ENCODE data around the gene TMEM229B. TPM values are rescaled to one million over a fixed set of nuclear protein-coding genes. Genes with fewer than 3 reads are reported as not detected.

TMEM229B gene
- total RNA-seq, 1 experiment from 2014 or later = 0.71 TPM

DNA sequence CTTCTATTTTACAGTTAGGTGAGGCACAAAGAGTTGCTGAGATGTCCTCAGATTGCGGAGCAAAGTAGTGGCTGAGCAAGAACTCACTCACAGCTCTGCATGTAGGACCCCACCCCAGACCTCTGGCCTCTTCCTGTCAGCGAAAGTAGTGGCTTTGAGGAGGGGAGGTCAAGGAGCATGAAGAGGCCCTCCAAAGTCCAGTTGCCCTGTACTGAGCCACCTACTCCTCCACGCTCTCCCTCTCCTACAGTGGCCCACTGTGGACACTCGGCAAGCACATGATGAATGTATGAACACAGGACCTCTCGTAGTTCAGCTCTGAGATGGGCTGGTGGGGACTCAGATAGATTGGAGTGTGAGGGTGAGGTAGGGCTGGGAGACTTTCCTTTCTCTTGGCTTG, 39.2 kb upstream of the TMEM229B start:
- no peak for DNase-seq (ENCODE audit: low read depth, low spot score)
- Histone ChIP-seq H3K79me2 (ENCODE audit: insufficient read depth, low read length) (no peaks in the 10 kb centered on the region), H3K4me2 (ENCODE audit: low read length) (no peak overlapping the region), H3K9me3 (ENCODE audit: control insufficient read depth in 1 of 2, insufficient read depth in 1 of 2, low read depth in 1 of 2, low read length in 2 of 2) (no peaks in the 10 kb centered on the region), H3K9ac (ENCODE audit: low read length) (no peak overlapping the region), H3K4me1 (ENCODE audit: control insufficient read depth in 1 of 2, insufficient read depth in 2 of 2, low read length in 2 of 2) (peaks cover 4 to 18% of the 10 kb centered on the region in 2 experiments; a peak in 3 of 4 replicates), H2AFZ (ENCODE audit: low read depth, low read length, poor library complexity, severe bottlenecking) (no peak overlapping the region), H3K4me3 (replicated peaks in 1 of 2; ENCODE audit: low read depth in 1 of 2, low read length in 2 of 2) (no peak overlapping the region), H3K27ac (ENCODE audit: low read depth, low read length) (no peak overlapping the region), H3K36me3 (ENCODE audit: control insufficient read depth in 1 of 2, insufficient read depth in 2 of 2, low read length in 2 of 2) (no peaks in the 10 kb centered on the region), H4K20me1 (ENCODE audit: insufficient read depth) (no peaks in the 10 kb centered on the region), H3K9me2 (ENCODE audit: insufficient read depth) (no peaks in the 10 kb centered on the region), H3K27me3 (ENCODE audit: insufficient read depth, low read length) (peaks cover 15% of the 10 kb centered on the region; the same call in 1 of the 2 replicates)
- RAD21 ChIA-PET (ENCODE audit: low non-redundant PET in 1 of 2, low total read pairs in 2 of 2, uncharacterized antibody in 2 of 2, unreplicated experiment in 2 of 2) = interaction anchor here in 1 of 2 experiments (1.3 kb wide), 1 partner anchor 43 kb away, joined by 14 read pairs; no protein-coding TSS in a partner anchor
- ATAC-seq = no peak
- intact Hi-C loops (cut with micrococcal nuclease) = loop anchor here (2.0 kb wide), 2 partner anchors 139 to 177 kb away; no protein-coding TSS in a partner anchor
- CTCF ChIA-PET = interaction anchor here (1.0 to 2.6 kb wide), 4 partner anchors 44 to 176 kb away, joined by 4 to 46 read pairs (median 6); partner anchors contain the start of gene RDH12
- BruUV-seq (replicated peaks) = no TSS peak
- POLR2A ChIA-PET = no interaction called here
- no peak for TF ChIP-seq CEBPB (IDR thresholded peaks at IDR 0.05; ENCODE audit: low read depth)

- Histone ChIP-seq H3K9me2 (ENCODE audit: insufficient read depth) (no peaks in the 10 kb centered on the region), H3K79me2 (ENCODE audit: insufficient read depth, low read length) (no peaks in the 10 kb centered on the region), H2AFZ (ENCODE audit: low read depth, low read length, poor library complexity, severe bottlenecking) (peak overlapping the region; percentile 44), H3K4me2 (ENCODE audit: low read length) (0 out of 2 replicates have a peak overlapping the region, but pooled peaks have one; percentile 17), H3K9ac (ENCODE audit: low read length) (no peak overlapping the region), H3K36me3 (ENCODE audit: control insufficient read depth in 1 of 2, insufficient read depth in 2 of 2, low read length in 2 of 2) (no peaks in the 10 kb centered on the region), H3K9me3 (ENCODE audit: control insufficient read depth in 1 of 2, insufficient read depth in 1 of 2, low read depth in 1 of 2, low read length in 2 of 2) (no peaks in the 10 kb centered on the region), H3K27ac (ENCODE audit: low read depth, low read length) (no peak overlapping the region), H3K4me1 (ENCODE audit: control insufficient read depth in 1 of 2, insufficient read depth in 2 of 2, low read length in 2 of 2) (peaks cover 0 to 11% of the 10 kb centered on the region in 2 experiments; a peak in 2 of 4 replicates), H3K27me3 (ENCODE audit: insufficient read depth, low read length) (peaks cover 22% of the 10 kb centered on the region; the same call in 1 of the 2 replicates), H4K20me1 (ENCODE audit: insufficient read depth) (no peaks in the 10 kb centered on the region), H3K4me3 (replicated peaks in 1 of 2; ENCODE audit: low read depth in 1 of 2, low read length in 2 of 2) (no peak overlapping the region)
- intact Hi-C loops (cut with micrococcal nuclease) = loop anchor here (1.0 to 2.0 kb wide), 3 partner anchors 44 to 178 kb away; no protein-coding TSS in a partner anchor
- CTCF ChIA-PET = interaction anchor here (0.5 to 2.6 kb wide), 43 partner anchors 9 to 405 kb away, joined by 3 to 52 read pairs (median 4); partner anchors contain the start of genes ARG2, ATP6V1D, PIGH and RDH12
- no TSS peak for BruUV-seq (replicated peaks)
- RAD21 ChIA-PET (ENCODE audit: low non-redundant PET in 1 of 2, low total read pairs in 2 of 2, uncharacterized antibody in 2 of 2, unreplicated experiment in 2 of 2) = interaction anchor here (0.6 to 1.4 kb wide), 8 partner anchors 44 to 276 kb away, joined by 3 to 15 read pairs (median 4); no protein-coding TSS in a partner anchor
- TF ChIP-seq, protein P1, sequence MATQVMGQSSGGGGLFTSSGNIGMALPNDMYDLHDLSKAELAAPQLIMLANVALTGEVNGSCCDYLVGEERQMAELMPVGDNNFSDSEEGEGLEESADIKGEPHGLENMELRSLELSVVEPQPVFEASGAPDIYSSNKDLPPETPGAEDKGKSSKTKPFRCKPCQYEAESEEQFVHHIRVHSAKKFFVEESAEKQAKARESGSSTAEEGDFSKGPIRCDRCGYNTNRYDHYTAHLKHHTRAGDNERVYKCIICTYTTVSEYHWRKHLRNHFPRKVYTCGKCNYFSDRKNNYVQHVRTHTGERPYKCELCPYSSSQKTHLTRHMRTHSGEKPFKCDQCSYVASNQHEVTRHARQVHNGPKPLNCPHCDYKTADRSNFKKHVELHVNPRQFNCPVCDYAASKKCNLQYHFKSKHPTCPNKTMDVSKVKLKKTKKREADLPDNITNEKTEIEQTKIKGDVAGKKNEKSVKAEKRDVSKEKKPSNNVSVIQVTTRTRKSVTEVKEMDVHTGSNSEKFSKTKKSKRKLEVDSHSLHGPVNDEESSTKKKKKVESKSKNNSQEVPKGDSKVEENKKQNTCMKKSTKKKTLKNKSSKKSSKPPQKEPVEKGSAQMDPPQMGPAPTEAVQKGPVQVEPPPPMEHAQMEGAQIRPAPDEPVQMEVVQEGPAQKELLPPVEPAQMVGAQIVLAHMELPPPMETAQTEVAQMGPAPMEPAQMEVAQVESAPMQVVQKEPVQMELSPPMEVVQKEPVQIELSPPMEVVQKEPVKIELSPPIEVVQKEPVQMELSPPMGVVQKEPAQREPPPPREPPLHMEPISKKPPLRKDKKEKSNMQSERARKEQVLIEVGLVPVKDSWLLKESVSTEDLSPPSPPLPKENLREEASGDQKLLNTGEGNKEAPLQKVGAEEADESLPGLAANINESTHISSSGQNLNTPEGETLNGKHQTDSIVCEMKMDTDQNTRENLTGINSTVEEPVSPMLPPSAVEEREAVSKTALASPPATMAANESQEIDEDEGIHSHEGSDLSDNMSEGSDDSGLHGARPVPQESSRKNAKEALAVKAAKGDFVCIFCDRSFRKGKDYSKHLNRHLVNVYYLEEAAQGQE (IDR thresholded peaks at IDR 0.05; ENCODE audit: low read depth) = no peak
- no peak for TF ChIP-seq CBX3 (IDR thresholded peaks at IDR 0.05; ENCODE audit: low read depth)
- TF ChIP-seq RAD21 (IDR thresholded peaks at IDR 0.05; ENCODE audit: low read depth) = peak; percentile 84
- TF ChIP-seq POLR2A (IDR thresholded peaks at IDR 0.05; ENCODE audit: borderline replicate concordance, extremely low read depth, insufficient read depth, insufficient read length) = no peak
- TF ChIP-seq CTCF (IDR thresholded peaks at IDR 0.05 in 2 of 3, conservative IDR thresholded peaks at IDR 0.05 in 1 of 3; ENCODE audit: borderline replicate concordance in 1 of 3, insufficient read depth in 1 of 3, low read depth in 2 of 3, low read length in 2 of 3) = peak; percentile 81 to 98 (median 98)
- TF ChIP-seq EZH2phosphoT487 (IDR thresholded peaks at IDR 0.05; ENCODE audit: borderline replicate concordance) = no peak
- TF ChIP-seq YY1 (IDR thresholded peaks at IDR 0.05; ENCODE audit: extremely low read depth, insufficient replicate concordance, low read depth, low read length) = peak; percentile 25
- POLR2A ChIA-PET = interaction anchor here (1.0 kb wide), 1 partner anchor 45 kb away, joined by 4 read pairs; no protein-coding TSS in a partner anchor
- ATAC-seq (peak; percentile 93), DNase-seq (ENCODE audit: low read depth, low spot score) (peak; percentile 59)
These were observed 38.3 kb upstream of the TMEM229B start for GRCh38 chr14:67526676-67527459.

Data from HCT116 (cell line).